Stomach (tissue), 9 donors: Measurements from ENCODE around the gene ATP9B. TPM values are rescaled to one million over a fixed set of nuclear protein-coding genes. Genes with fewer than 3 reads are reported as not detected.

ENCODE experiments used
- DNase-seq, 2 donors: peaks; one replicate each; pipeline versions ENCODE4 v3.0.0 to v3.0.0-alpha.2; 2013 to 2019
- H3K27ac ChIP-seq, 5 donors: fragments of 200-600 bp in 4 of 5; sonication (generic) in 4 of 5; one replicate each; pipeline ENCODE4 v1.5.1; 2013 to 2019; ENCODE audit warnings: mild to moderate bottlenecking in 1 of 5, moderate library complexity in 1 of 5
- H3K27me3 ChIP-seq, 3 donors: fragments of 200-600 bp; sonication (generic); one replicate each; pipeline ENCODE4 v1.5.1; 2017 to 2019; ENCODE audit warnings: mixed run types in 1 of 3
- H3K36me3 ChIP-seq, 4 donors: fragments of 200-600 bp; sonication (generic); 1 replicate in 3 of 4; 2 replicates in 1 of 4; pipeline ENCODE4 v1.5.1; 2016 to 2019
- H3K4me1 ChIP-seq, 4 donors: fragments of 200-600 bp; sonication (generic); one replicate each; pipeline ENCODE4 v1.5.1; 2016 to 2019
- H3K4me3 ChIP-seq, 4 donors: fragments of 200-600 bp; sonication (generic) in 3 of 4; one replicate each; pipeline ENCODE4 v1.5.1; 2016 to 2019; ENCODE audit warnings: mild to moderate bottlenecking in 1 of 4
- H3K9me3 ChIP-seq, 4 donors: fragments of 200-600 bp; sonication (generic); one replicate each; pipeline ENCODE4 v1.5.1; 2016 to 2019
- CTCF ChIP-seq, 7 experiments: fragments of 450-650 bp in 4 of 7; fragments of 200-600 bp in 3 of 7; sonication (generic) in 3 of 7; IDR thresholded peaks; one replicate each; pipeline ENCODE4 v1.5.1; 2016 to 2019; ENCODE audit warnings: antibody characterized with exemption in 7 of 7, control low read depth in 2 of 7, mild to moderate bottlenecking in 1 of 7
- EP300 ChIP-seq: sonication (generic); formaldehyde crosslinking; IDR thresholded peaks from one replicate; pipeline ENCODE4 v1.6.1; 2017; ENCODE audit warnings: antibody characterized with exemption
- POLR2A ChIP-seq, 4 donors: fragments of 450-650 bp; IDR thresholded peaks; one replicate each; pipeline ENCODE4 v1.6.1; 2016; ENCODE audit warnings: antibody characterized with exemption in 4 of 4, control low read depth in 2 of 4, mild to moderate bottlenecking in 1 of 4, moderate library complexity in 1 of 4
- POLR2AphosphoS5 ChIP-seq, 3 donors: sonication (generic); formaldehyde crosslinking; IDR thresholded peaks; one replicate each; pipeline ENCODE4 v1.6.1; 2016; ENCODE audit warnings: antibody characterized with exemption in 3 of 3
- WGBS, 5 donors: extraction: QIAGEN DNeasy Blood & Tissue Kit in 3 of 5; methylation state at CpG; one replicate each; pipeline versions ENCODE4 v1.1.5 to v1.1.7; 2013 to 2018; 5-methylcytosine and 5-hydroxymethylcytosine counted together
- intact Hi-C: fragments of 100-400 bp; cut with DNase I; formaldehyde crosslinking; loops from one replicate; pipeline ENCODE4 v1.15.1; 2023; ENCODE audit warnings: low total_unique reads
- polyA plus RNA-seq, 3 donors: library from polyadenylated mRNA; stranded (reverse); fragments of 200-250 nt; gene quantifications; one replicate each; pipeline ENCODE4 v1.2.3, GENCODE V29; 2013
- total RNA-seq, 5 donors: library from RNA; depleted of rRNA; stranded (reverse); fragments of >200 nt; gene quantifications; one replicate each; pipeline versions ENCODE4 v1.1.0 to v1.2.3, GENCODE V29; 2014 to 2016
- donor health status: healthy with polysubstance abuse.
- donor health status: Bipolar disorder and iron deficiency.
- donor health status: healthy.

ATP9B gene
- total and polyA plus RNA-seq, 8 donors, result 10.6 to 128 (median 34.9) TPM

- no peaks in the 10 kb centered on the region for H3K27me3 ChIP-seq
- H3K4me1 ChIP-seq, result peaks cover 0 to 23% (median 9%) of the 10 kb centered on the region in 4 donors
- H3K4me3 ChIP-seq, result no peak overlapping the region
- intact Hi-C loops, result no loop called here
- peaks cover 0 to 20% (median 13%) of the 10 kb centered on the region in 4 donors for H3K36me3 ChIP-seq
- TF ChIP-seq CTCF (IDR thresholded peaks at IDR 0.05) (no peak), EP300 (no peak), POLR2AphosphoS5 (IDR thresholded peaks at IDR 0.05) (no peak), POLR2A (IDR thresholded peaks at IDR 0.05) (no peak)
- no peak overlapping the region for H3K27ac ChIP-seq
- no peak for DNase-seq
- 85 to 96% (median 89%) methylated on average over 11 to 12 of the region's 12 CpGs for WGBS, 5 donors
- H3K9me3 ChIP-seq, result no peaks in the 10 kb centered on the region
Measured at GRCh38 chr18:79422783-79423165, 353.6 kb downstream of the ATP9B start.

- Histone ChIP-seq H3K27ac (peak overlapping the region in 1 of 5 donors; percentile 31), H3K4me1 (peaks cover 0 to 19% (median 9%) of the 10 kb centered on the region in 4 donors), H3K9me3 (no peaks in the 10 kb centered on the region), H3K36me3 (peaks cover 0 to 20% (median 13%) of the 10 kb centered on the region in 4 donors), H3K4me3 (no peak overlapping the region), H3K27me3 (no peaks in the 10 kb centered on the region)
- no peak for TF ChIP-seq CTCF (IDR thresholded peaks at IDR 0.05)
- no peak for TF ChIP-seq EP300
- no peak for TF ChIP-seq POLR2AphosphoS5 (IDR thresholded peaks at IDR 0.05)
- TF ChIP-seq POLR2A (IDR thresholded peaks at IDR 0.05), result no peak
- 87 to 95% (median 91%) methylated on average over 21 to 26 of the region's 26 CpGs for WGBS, 5 donors
- intact Hi-C loops, result no loop called here
- no peak for DNase-seq
Measured at GRCh38 chr18:79423211-79424007, 354.2 kb downstream of the ATP9B start.

- H3K4me3 ChIP-seq, result no peak overlapping the region
- peak in 1 of 2 donors; percentile 57 for DNase-seq
Measured at GRCh38 chr18:79424008-79424565, 354.9 kb downstream of the ATP9B start.

More at GRCh38 chr18:79424008-79424565, 354.9 kb downstream of the ATP9B start:
- intact Hi-C loops, result no loop called here
- peak overlapping the region in 1 of 5 donors; percentile 31 for H3K27ac ChIP-seq
- WGBS, 5 donors, result 69 to 85% (median 80%) methylated on average over 22 to 30 of the region's 30 CpGs
- no peaks in the 10 kb centered on the region for H3K9me3 ChIP-seq
- TF ChIP-seq POLR2AphosphoS5 (IDR thresholded peaks at IDR 0.05), result no peak
- no peak for TF ChIP-seq EP300
- no peak for TF ChIP-seq POLR2A (IDR thresholded peaks at IDR 0.05)
- TF ChIP-seq CTCF (IDR thresholded peaks at IDR 0.05), result no peak
- H3K27me3 ChIP-seq, result no peaks in the 10 kb centered on the region
- H3K4me1 ChIP-seq, result peaks cover 0 to 17% (median 9%) of the 10 kb centered on the region in 4 donors
- H3K36me3 ChIP-seq, result peaks cover 0 to 20% (median 13%) of the 10 kb centered on the region in 4 donors
